GM04503 (cell line): Measurements from ENCODE around the gene PNLIPRP1.

Experiments used
- DNase-seq: peaks from one replicate; pipeline ENCODE4 v3.0.0-alpha.2; 2012; ENCODE audit warnings: low read depth

Gene PNLIPRP1

GRCh38 chr10:116599991-116600390 is 9.2 kb downstream of the PNLIPRP1 start:
- no peak for DNase-seq

GRCh38 chr10:116602648-116603400 is 12.1 kb downstream of the PNLIPRP1 start:
- no peak for DNase-seq

- DNase-seq, result no peak
Observed at GRCh38 chr10:116606061-116606483, 15.3 kb downstream of the PNLIPRP1 start.

- no peak for DNase-seq
Observed at GRCh38 chr10:116607336-116607735, 16.6 kb downstream of the PNLIPRP1 start.

- no peak for DNase-seq
Observed at GRCh38 chr10:116608686-116609594, 18.2 kb downstream of the PNLIPRP1 start.

- DNase-seq, result no peak
Observed at GRCh38 chr10:116610443-116611152, 19.8 kb downstream of the PNLIPRP1 start.

GRCh38 chr10:116611153-116611545 is 20.4 kb downstream of the PNLIPRP1 start:
- DNase-seq, result no peak

GRCh38 chr10:116612107-116612769 is 21.5 kb downstream of the PNLIPRP1 start:
- DNase-seq, result no peak

GRCh38 chr10:116613471-116613870 is 22.7 kb downstream of the PNLIPRP1 start:
- DNase-seq, result no peak

GRCh38 chr10:116614796-116615195 is 24.0 kb downstream of the PNLIPRP1 start:
- no peak for DNase-seq

GRCh38 chr10:116615199-116615776 is 24.5 kb downstream of the PNLIPRP1 start:
- DNase-seq, result no peak

- DNase-seq, result no peak
Observed at GRCh38 chr10:116620423-116621400, 30.0 kb downstream of the PNLIPRP1 start, which contains the start of gene PNLIPRP2. Gene PNLIPRP2 (plus strand): TSS chr10:116620953.

GRCh38 chr10:116621476-116621875 is 30.7 kb downstream of the PNLIPRP1 start:
- DNase-seq, result no peak

- no peak for DNase-seq
Observed at GRCh38 chr10:116621934-116622655, 31.3 kb downstream of the PNLIPRP1 start.

GRCh38 chr10:116625845-116626244 is 35.1 kb downstream of the PNLIPRP1 start:
- DNase-seq, result no peak

GRCh38 chr10:116626815-116627214 is 36.1 kb downstream of the PNLIPRP1 start:
- no peak for DNase-seq

- no peak for DNase-seq
Observed at GRCh38 chr10:116627386-116627933, 36.7 kb downstream of the PNLIPRP1 start.

- DNase-seq, result no peak
Observed at GRCh38 chr10:116629340-116629739, 38.6 kb downstream of the PNLIPRP1 start.

GRCh38 chr10:116630020-116630419 is 39.3 kb downstream of the PNLIPRP1 start:
- no peak for DNase-seq
